GM19324 (cell line): ENCODE data around the gene ABCG1.

Source experiments
- ATAC-seq: cut with Tn5 transposase; IDR thresholded peaks from one replicate; pipeline ENCODE4 v1.9.1; 2021; ENCODE audit warnings: mild to moderate bottlenecking, moderate library complexity; ENCODE audit not compliant: unreplicated experiment, low FRiP score

Gene ABCG1

GRCh38 chr21:42341776-42342542, 123.0 kb downstream of the ABCG1 start:
- no peak for ATAC-seq

- no peak for ATAC-seq
Measured at GRCh38 chr21:42343101-42343500, 124.2 kb downstream of the ABCG1 start.

- no peak for ATAC-seq
Measured at GRCh38 chr21:42343556-42343955, 124.6 kb downstream of the ABCG1 start.

GRCh38 chr21:42343963-42344510, 125.1 kb downstream of the ABCG1 start:
- no peak for ATAC-seq

- ATAC-seq, result no peak
Measured at GRCh38 chr21:42344631-42345030, 125.7 kb downstream of the ABCG1 start.

GRCh38 chr21:42346441-42346840, 127.5 kb downstream of the ABCG1 start:
- no peak for ATAC-seq
